GM23338 (cell line): ENCODE measurements around the gene UEVLD.

Experiments
- EZH2 ChIP-seq: fragments of 200-600 bp; sonication (generic); IDR thresholded peaks from one replicate; pipeline ENCODE4 v1.8.0; 2017; ENCODE audit warnings: antibody characterized with exemption, mild to moderate bottlenecking, low read depth; ENCODE audit not compliant: unreplicated experiment
- POLR2AphosphoS5 ChIP-seq: IDR thresholded peaks from 2 replicates; pipeline ENCODE4 v1.6.1; 2016; ENCODE audit warnings: antibody characterized with exemption, low read depth
- TF ChIP-seq, protein P1 (sequence below): IDR thresholded peaks from one replicate; pipeline ENCODE4 v1.6.1; 2018; ENCODE audit warnings: antibody characterized with exemption; ENCODE audit not compliant: unreplicated experiment

DNA sequence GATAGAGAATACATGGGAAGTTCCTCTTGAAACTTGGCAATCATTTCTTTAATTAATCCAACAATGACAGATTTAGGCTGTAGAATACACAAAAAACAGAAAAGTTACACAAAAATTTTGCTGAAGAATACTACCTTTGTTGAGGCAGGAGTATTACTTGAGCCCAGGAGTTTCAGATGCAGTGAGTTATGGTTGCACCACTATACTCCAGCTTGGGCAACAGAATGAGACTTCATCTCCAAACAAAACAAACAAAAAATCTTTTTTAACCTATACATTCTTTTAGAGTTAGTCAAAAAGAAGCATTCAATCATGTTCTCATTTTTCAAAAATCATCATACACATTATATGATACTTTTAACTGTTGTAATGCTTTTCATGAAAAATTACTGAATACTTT lies 22.1 kb downstream of the UEVLD start:
- TF ChIP-seq POLR2AphosphoS5, result no peak
- no peak for TF ChIP-seq EZH2
- TF ChIP-seq, protein P1, sequence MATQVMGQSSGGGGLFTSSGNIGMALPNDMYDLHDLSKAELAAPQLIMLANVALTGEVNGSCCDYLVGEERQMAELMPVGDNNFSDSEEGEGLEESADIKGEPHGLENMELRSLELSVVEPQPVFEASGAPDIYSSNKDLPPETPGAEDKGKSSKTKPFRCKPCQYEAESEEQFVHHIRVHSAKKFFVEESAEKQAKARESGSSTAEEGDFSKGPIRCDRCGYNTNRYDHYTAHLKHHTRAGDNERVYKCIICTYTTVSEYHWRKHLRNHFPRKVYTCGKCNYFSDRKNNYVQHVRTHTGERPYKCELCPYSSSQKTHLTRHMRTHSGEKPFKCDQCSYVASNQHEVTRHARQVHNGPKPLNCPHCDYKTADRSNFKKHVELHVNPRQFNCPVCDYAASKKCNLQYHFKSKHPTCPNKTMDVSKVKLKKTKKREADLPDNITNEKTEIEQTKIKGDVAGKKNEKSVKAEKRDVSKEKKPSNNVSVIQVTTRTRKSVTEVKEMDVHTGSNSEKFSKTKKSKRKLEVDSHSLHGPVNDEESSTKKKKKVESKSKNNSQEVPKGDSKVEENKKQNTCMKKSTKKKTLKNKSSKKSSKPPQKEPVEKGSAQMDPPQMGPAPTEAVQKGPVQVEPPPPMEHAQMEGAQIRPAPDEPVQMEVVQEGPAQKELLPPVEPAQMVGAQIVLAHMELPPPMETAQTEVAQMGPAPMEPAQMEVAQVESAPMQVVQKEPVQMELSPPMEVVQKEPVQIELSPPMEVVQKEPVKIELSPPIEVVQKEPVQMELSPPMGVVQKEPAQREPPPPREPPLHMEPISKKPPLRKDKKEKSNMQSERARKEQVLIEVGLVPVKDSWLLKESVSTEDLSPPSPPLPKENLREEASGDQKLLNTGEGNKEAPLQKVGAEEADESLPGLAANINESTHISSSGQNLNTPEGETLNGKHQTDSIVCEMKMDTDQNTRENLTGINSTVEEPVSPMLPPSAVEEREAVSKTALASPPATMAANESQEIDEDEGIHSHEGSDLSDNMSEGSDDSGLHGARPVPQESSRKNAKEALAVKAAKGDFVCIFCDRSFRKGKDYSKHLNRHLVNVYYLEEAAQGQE, result no peak
